Neural progenitor cell (in vitro differentiated cells): ENCODE data around the gene PARD6A.

Source experiments
- CTCF ChIP-seq: fragments of 200-600 bp; sonication (generic); IDR thresholded peaks from 2 replicates; pipeline ENCODE4 v1.5.1; 2017; ENCODE audit warnings: antibody characterized with exemption, mild to moderate bottlenecking
- EZH2 ChIP-seq: fragments of 200-600 bp; sonication (generic); IDR thresholded peaks from 2 replicates; pipeline ENCODE4 v1.6.1; 2017; ENCODE audit warnings: antibody characterized with exemption, mild to moderate bottlenecking, moderate library complexity

GRCh38 chr16:67661101-67661761 is 471 bp downstream of the PARD6A start:
- TF ChIP-seq CTCF, result no peak
- TF ChIP-seq EZH2, result no peak
